ENCODE measurements around the gene TM9SF2.

DNA sequence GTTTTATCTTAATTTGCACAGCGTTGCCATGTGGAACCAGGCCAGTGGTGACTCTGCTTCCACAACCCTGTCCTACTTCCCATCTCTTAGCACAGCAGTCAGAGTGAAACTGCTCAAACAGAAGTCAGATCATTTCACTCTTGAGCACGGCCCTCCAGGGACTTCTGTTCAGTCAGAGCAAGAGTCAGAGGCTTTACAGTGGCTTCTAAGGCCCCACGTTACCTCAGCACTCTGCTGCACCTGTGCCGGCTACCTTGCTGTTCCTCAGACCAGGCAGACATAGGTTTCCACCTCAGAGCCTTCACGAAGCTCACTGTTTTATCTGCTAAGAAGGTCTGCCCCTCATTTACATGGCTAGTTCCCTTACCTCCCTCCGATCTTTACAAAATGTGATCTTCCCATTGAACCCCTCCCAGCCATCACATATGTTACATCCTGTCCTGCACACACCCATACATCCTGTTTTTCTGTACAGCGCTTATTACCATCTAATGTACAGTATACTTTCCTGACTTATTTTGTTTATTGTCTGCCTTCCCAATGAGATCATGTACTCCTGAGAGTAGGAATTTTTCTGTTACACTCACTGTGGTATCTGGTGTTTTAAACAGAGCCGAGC is 41.6 kb downstream of the TM9SF2 start:
- TF ChIP-seq CTCF (IDR thresholded peaks at IDR 0.05) (no peak), POLR2A (IDR thresholded peaks at IDR 0.05) (no peak)
